NCI-H748 (cell line): ENCODE measurements around the gene SLC15A4.
"Not testable (repeated sequence)": the region's sequence is repeated elsewhere in the genome, so short reads cannot be mapped to it uniquely, and the experiment has no call there.

Experiments used
- DNase-seq: peaks from one replicate; lab custom pipeline; 2025; ENCODE audit not compliant: unreplicated experiment; lab: John Stamatoyannopoulos, UW

Gene SLC15A4

DNA sequence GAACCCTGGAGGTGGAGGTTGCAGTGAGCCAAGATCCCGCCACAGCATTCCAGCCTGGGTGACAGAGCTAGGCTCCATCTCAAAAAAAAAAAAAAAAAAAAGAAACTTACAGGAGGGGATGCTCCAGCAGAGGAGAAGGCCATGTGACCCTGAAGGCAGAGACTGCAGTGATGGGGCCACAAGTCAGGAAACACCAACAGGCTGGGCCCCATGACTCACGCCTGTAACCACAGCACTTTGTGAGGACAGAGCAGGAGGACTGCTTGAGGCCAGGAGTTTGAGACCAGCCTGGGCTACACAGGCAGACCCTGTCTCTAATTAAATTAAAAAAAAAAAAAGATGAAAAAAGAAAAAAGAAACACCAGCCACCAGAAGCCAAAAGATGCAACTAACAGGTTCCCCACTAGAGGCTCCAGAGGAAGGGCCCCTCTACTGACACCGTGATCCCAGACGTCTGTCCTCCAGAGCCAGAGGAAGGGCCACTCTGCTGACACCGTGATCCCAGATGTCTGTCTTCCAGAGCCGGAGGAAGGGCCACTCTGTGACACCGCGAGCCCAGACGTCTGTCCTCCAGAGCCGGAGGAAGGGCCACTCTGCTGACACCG lies 20.4 kb upstream of the SLC15A4 start:
- no peak for DNase-seq

- DNase-seq, result no peak
Measured at GRCh38 chr12:128843538-128843937, 19.8 kb upstream of the SLC15A4 start.

DNA sequence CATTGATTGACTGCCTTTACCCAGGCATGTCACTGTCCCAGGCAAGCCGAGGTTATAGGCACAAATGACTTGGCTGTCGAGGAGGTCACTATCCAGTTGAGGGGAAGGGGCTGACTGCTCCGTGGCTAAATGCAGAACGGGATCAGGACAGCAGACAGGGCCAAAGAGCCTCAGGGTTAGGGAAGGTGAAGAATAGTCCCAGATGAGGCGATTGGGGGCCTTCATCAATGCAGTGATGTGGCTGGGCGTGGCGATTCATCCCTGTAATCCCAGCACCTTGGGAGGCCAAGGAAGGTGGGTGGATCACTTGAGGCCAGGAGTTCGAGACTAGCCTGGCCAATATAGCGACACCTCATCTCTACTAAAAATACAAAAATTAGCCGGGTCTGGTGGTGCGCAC lies 18.8 kb upstream of the SLC15A4 start:
- no peak for DNase-seq

DNA sequence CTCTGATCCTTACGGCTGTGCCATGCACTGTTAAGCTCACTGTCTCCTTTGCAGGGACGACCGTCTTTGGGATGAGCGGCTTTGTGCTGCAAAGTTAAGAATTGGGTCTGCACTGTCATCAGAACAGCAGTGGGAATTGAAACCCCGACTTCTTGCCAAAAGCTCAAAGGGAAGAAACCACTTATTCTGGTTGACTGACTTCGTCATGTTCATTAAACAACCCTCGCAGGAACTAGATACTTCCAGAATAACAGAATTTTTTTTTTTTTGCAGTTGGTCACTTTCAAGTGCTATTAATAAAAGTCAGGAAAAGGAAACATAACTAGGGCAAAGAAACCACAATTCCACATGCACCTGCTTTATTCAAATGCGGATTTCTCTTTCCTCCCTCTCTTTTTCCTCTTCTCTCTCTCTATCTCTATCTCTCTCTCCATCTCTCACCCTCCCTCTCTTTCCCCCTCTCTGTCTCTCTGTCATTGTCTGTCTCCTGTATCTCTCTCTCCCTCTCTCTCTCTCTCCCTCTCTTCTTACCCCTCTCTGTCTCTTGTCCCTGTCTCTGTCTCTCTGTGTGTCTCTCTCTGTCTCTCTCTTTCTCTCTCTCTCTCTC lies 17.2 kb upstream of the SLC15A4 start:
- DNase-seq, result peak; percentile 17

- not testable (repeated sequence) for DNase-seq
Measured at GRCh38 chr12:128839885-128840284, 16.1 kb upstream of the SLC15A4 start.

GRCh38 chr12:128833418-128833817 lies 9.7 kb upstream of the SLC15A4 start:
- DNase-seq, result no peak

DNA sequence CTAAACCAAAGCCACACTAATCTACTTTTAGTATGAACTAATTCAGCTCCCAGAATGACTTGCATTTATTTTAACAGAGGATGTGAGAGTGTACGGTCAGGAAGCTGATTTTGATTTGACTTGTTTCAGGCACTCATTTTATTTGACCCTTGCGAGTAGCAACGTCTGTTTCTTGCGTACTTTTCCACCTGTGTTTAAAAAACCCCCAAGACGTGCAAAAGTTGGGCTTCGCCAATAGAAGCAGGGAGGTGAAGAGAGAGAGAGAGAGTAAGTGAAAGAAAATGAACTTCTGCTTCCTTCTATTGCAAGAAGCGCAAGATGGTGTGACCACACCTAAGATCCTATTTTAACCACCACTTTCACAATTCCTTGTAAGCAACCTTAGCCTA lies 6.7 kb upstream of the SLC15A4 start:
- DNase-seq, result no peak

DNA sequence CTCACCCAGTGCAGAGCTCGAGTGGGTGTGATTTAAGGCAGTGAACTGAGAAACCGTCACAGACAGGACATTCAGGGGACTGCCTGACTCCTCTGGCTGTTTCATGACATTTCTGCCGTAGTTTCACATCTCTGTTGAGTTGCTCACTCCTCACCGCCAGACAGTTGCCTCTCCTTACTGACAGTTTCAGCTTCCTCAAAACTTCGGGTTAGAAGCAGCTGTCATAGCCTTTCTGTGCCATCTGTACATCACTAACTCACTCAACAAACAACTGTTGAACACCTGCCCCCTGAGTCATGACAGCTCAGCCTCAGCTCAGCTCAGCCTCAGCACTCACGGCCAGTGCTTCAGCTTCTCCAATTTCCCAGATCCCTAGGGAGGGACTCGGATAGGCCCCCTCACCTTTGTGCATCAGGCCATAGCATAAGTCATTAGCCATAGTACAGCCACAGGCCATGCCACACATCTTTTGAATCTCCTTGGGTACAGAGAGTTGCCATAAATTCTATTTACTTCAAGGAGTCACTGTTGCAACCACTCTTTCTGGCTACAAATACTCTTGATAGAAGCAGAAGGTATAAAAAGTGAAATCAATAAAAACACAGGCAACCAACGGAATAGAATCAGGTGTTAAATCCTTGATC lies 6.2 kb upstream of the SLC15A4 start:
- DNase-seq, result no peak

- no peak for DNase-seq
Measured at GRCh38 chr12:128827724-128828123, 4.0 kb upstream of the SLC15A4 start.

DNA sequence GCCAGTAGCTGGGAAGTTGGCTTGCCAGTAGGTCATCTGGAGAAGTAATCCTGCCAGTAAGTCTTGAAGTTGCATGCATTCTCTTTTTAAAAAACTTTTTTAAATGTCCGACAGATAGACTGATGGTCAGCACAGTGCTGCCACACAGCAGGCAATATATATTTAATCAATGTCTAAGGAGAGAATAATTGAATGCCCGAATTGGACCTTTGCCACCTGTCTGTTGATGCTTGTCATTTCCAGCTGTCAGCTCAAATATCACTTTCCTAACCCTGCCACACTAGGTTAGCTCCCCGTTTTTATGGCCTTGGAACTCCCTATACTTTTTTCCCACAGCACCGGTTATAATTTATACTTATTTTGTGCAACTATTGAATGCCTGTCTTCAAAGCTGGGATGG lies 2.1 kb upstream of the SLC15A4 start:
- DNase-seq, result peak; percentile 79

DNA sequence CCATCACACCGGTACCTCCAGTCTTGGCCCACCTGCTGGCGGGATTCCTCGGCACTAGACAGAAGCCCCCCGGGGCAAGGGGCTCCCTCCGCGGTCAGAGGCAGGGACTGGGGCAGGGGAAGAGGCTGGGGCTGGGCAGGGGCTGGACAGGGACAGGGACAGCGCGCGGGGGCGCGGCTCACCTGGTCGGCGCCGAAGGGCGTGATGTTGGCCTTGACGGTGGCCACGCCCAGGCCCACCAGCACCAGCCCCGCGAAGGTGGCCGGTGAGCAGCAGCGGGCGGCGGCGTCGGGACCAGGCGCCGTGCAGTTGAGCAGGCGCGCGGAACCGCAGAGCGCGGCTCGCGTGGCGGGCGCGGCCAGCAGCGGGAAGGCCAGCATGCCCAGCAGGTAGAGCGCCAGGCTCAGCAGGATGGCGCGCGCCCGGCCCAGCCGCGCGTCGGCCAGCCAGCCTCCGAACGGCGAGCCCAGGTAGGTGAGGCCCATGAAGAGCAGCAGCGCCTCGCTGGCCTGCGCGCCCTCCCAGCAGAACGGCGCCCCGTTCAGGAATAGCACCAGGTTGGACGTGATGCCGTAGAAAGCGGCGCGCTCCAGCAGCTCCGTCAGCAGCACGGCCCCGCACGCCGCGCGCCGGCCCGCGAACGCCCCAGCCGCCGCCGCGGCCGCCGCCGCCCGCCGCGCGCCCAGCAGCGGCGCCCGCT lies 392 bp downstream of the SLC15A4 start:
- DNase-seq, result peak; percentile 82

GRCh38 chr12:128820723-128821432 lies 2.9 kb downstream of the SLC15A4 start:
- peak; percentile 9 for DNase-seq

GRCh38 chr12:128820253-128820652 lies 3.5 kb downstream of the SLC15A4 start:
- DNase-seq, result no peak

- no peak for DNase-seq
Measured at GRCh38 chr12:128819293-128820144, 4.2 kb downstream of the SLC15A4 start.

- no peak for DNase-seq
Measured at GRCh38 chr12:128818065-128819022, 5.4 kb downstream of the SLC15A4 start.

- DNase-seq, result peak; percentile 38
Measured at GRCh38 chr12:128817111-128818015, 6.4 kb downstream of the SLC15A4 start.

GRCh38 chr12:128816643-128816920 lies 7.2 kb downstream of the SLC15A4 start:
- DNase-seq, result no peak

GRCh38 chr12:128815779-128816642 lies 7.7 kb downstream of the SLC15A4 start:
- DNase-seq, result no peak
